ENCODE results near the gene TTLL9. TPM values are rescaled to one million over a fixed set of nuclear protein-coding genes. Genes with fewer than 3 reads are reported as not detected.

Gene TTLL9
- total RNA-seq, 2 experiments from 2014 or later: not detected

DNA sequence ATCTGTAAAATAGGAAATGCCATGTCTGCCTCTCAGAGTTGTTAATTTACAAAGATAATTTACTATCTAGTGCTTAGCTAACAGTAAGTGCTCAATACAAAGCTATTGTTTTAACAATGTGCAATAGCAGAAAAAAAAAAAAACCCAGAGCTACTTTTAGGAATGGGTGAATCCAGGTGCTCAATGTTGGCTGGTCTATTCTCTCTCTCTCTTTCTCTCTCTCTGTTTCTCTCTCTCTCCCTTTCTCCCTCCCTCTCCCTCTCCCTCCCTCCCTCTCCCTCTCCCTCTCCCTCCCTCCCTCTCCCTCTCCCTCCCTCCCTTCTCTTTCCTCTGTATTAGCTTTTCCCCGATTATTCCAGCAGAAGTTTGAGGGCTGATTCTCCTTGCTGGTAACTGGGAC is 67.4 kb downstream of the TTLL9 start:
- ChIA-PET CTCF (interaction anchor here (1.0 to 1.4 kb wide), 2 partner anchors 14 to 115 kb away, joined by 4 to 6 read pairs; partner anchors contain the start of gene PDRG1), POLR2A (interaction anchor here (0.7 to 0.9 kb wide), 3 partner anchors 14 to 148 kb away, joined by 3 read pairs; partner anchors contain the start of gene PDRG1)
- intact Hi-C loops (cut with micrococcal nuclease): no loop called here
- Mint-ChIP-seq H3K4me3 (no peak overlapping the region), H3K9me3 (no peaks in the 10 kb centered on the region), H3K36me3 (ENCODE audit: low read depth) (no peaks in the 10 kb centered on the region), H3K4me1 (ENCODE audit: low read depth) (no peaks in the 10 kb centered on the region), H3K27ac (no peak overlapping the region), H3K27me3 (no peaks in the 10 kb centered on the region)
- ATAC-seq (no peak), DNase-seq (no peak)
- TF ChIP-seq, protein P1, sequence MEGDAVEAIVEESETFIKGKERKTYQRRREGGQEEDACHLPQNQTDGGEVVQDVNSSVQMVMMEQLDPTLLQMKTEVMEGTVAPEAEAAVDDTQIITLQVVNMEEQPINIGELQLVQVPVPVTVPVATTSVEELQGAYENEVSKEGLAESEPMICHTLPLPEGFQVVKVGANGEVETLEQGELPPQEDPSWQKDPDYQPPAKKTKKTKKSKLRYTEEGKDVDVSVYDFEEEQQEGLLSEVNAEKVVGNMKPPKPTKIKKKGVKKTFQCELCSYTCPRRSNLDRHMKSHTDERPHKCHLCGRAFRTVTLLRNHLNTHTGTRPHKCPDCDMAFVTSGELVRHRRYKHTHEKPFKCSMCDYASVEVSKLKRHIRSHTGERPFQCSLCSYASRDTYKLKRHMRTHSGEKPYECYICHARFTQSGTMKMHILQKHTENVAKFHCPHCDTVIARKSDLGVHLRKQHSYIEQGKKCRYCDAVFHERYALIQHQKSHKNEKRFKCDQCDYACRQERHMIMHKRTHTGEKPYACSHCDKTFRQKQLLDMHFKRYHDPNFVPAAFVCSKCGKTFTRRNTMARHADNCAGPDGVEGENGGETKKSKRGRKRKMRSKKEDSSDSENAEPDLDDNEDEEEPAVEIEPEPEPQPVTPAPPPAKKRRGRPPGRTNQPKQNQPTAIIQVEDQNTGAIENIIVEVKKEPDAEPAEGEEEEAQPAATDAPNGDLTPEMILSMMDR (IDR thresholded peaks at IDR 0.05): no peak

DNA sequence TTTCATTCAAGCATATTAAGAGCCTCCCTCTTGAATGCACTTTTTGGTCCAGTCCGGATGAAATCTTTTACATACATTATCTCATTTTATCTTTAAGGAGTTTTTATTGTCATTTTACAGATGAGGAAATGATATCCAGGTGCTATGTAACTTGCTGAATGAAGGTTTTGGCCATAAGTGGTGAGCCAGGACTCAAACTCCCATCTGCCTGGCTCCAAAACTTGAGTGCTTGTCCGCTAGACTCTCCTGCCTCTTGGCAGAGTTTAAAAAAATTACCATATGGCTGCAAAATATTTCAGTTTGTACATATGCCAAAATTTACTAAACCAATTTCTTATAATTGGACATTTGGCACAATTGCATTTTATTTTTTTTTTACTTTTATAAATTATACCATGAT is 69.2 kb downstream of the TTLL9 start:
- TF ChIP-seq, protein P1 (IDR thresholded peaks at IDR 0.05): no peak
- DNase-seq: no peak
- intact Hi-C loops (cut with micrococcal nuclease): no loop called here
- ATAC-seq: no peak
- POLR2A ChIA-PET: interaction anchor here (0.7 kb wide), 1 partner anchor 12 kb away, joined by 3 read pairs; no protein-coding TSS in a partner anchor
- Mint-ChIP-seq H3K4me1 (ENCODE audit: low read depth) (no peaks in the 10 kb centered on the region), H3K27ac (no peak overlapping the region), H3K36me3 (ENCODE audit: low read depth) (peaks cover 3% of the 10 kb centered on the region), H3K9me3 (no peaks in the 10 kb centered on the region), H3K27me3 (no peaks in the 10 kb centered on the region), H3K4me3 (no peak overlapping the region)
- CTCF ChIA-PET: interaction anchor here (5.0 kb wide), 1 partner anchor 13 kb away, joined by 24 read pairs; the partner anchor contains the start of gene PDRG1

DNA sequence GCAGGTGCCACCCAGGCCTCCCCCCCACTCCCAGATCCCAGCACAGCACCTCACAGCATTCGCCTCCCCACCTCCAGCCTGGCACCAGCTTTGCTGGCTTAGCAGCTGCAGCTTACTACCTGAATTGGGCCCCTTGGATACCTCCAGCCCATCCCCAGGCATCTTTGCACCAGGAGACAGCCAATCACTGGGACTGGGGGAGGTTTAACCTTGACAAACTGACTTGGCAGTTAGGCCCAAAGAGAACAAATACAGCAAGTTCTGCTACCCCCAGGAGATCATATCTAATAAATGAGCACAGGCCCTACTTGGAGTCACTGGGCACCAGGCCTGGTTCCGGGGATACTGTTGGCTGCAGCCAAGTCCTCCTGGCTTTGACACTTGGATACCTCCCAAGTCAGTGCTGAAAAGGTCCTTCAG is 72.6 kb downstream of the TTLL9 start:
- H3K4me1 Mint-ChIP-seq (ENCODE audit: low read depth): no peaks in the 10 kb centered on the region
- ATAC-seq (no peak), DNase-seq (no peak)
- intact Hi-C loops (cut with micrococcal nuclease): no loop called here
- H3K9me3 Mint-ChIP-seq: no peaks in the 10 kb centered on the region
- ChIA-PET POLR2A (no interaction called here), CTCF (interaction anchor here (5.0 kb wide), 1 partner anchor 9 kb away, joined by 24 read pairs; the partner anchor contains the start of gene PDRG1)
- H3K27me3 Mint-ChIP-seq: no peaks in the 10 kb centered on the region
- peaks cover 24% of the 10 kb centered on the region for H3K36me3 Mint-ChIP-seq (ENCODE audit: low read depth)
- H3K27ac Mint-ChIP-seq: no peak overlapping the region
- H3K4me3 Mint-ChIP-seq: no peak overlapping the region
- TF ChIP-seq, protein P1 (IDR thresholded peaks at IDR 0.05): no peak

DNA sequence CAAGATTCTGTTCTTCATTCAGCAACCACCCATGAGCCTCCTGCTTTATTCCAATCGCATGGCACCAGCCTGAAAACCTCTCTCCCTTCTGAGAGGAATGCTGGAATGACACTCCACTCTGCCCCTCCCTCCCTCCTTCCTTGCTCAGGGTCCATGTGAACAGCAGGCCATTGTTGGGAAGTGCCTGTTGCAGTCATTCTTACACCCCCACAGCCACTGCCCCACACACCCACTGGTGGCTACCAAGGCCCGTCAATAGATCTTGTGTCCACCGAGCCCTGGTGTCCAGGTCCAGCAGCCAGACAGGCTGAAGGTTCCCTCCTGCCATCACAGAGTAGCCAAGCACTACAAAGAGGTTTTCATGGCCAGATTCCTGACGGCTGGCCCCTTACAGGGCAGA is 74.9 kb downstream of the TTLL9 start:
- peaks cover 3% of the 10 kb centered on the region for H3K9me3 Mint-ChIP-seq
- no peak overlapping the region for H3K4me3 Mint-ChIP-seq
- POLR2A ChIA-PET: no interaction called here
- CTCF ChIA-PET: no interaction called here
- no peak overlapping the region for H3K27ac Mint-ChIP-seq
- intact Hi-C loops (cut with micrococcal nuclease): no loop called here
- peaks cover 41% of the 10 kb centered on the region for H3K36me3 Mint-ChIP-seq (ENCODE audit: low read depth)
- H3K4me1 Mint-ChIP-seq (ENCODE audit: low read depth): peaks cover 12% of the 10 kb centered on the region
- no peak for DNase-seq
- TF ChIP-seq, protein P1 (IDR thresholded peaks at IDR 0.05): no peak
- no peaks in the 10 kb centered on the region for H3K27me3 Mint-ChIP-seq
- ATAC-seq: no peak

DNA sequence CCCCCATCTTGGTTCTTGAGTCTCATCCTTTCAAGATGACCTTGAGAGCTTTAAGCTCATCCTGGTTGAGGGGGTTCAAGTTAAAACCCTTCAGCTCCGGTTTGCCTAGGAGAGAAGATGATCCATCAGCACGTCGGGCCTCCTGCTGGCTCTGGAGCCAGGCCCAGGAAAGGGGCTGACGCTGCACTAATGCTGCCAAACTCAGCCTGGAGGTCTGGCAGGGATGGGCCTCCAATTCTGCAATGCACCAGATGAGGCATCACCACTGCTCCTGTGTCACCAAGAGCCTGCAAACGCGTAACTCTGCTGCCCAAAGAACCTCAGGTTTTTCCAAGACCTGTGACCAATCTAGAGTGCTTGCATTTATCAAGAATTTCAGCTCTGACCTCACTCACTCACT is 75.4 kb downstream of the TTLL9 start:
- TF ChIP-seq, protein P1 (IDR thresholded peaks at IDR 0.05): no peak
- peaks cover 3% of the 10 kb centered on the region for H3K9me3 Mint-ChIP-seq
- CTCF ChIA-PET: interaction anchor here (1.0 kb wide), 1 partner anchor 99 kb away, joined by 3 read pairs; no protein-coding TSS in a partner anchor
- no peak overlapping the region for H3K4me3 Mint-ChIP-seq
- DNase-seq: no peak
- intact Hi-C loops (cut with micrococcal nuclease): no loop called here
- POLR2A ChIA-PET: no interaction called here
- peaks cover 45% of the 10 kb centered on the region for H3K36me3 Mint-ChIP-seq (ENCODE audit: low read depth)
- no peak overlapping the region for H3K27ac Mint-ChIP-seq
- no peaks in the 10 kb centered on the region for H3K27me3 Mint-ChIP-seq
- peaks cover 16% of the 10 kb centered on the region for H3K4me1 Mint-ChIP-seq (ENCODE audit: low read depth)
- ATAC-seq: no peak
